ENCODE results near the gene KIF19.

KIF19 gene

GRCh38 chr17:74369665-74370490 is 43.9 kb downstream of the KIF19 start:
- Histone ChIP-seq H2BK12ac (ENCODE audit: low read length) (no peak overlapping the region), H2BK120ac (ENCODE audit: low read depth, low read length) (no peak overlapping the region), H3K4me1 (ENCODE audit: control insufficient read depth in 2 of 2, insufficient read depth in 1 of 2, low read depth in 1 of 2, low read length in 2 of 2) (peaks cover 9 to 23% of the 10 kb centered on the region in 2 donors), H3K9ac (ENCODE audit: low read depth, low read length, poor library complexity) (no peak overlapping the region), H3K18ac (ENCODE audit: low read length) (peak overlapping the region; percentile 80), H3K27ac (replicated peaks; ENCODE audit: low read length) (no peak overlapping the region), H3K79me1 (ENCODE audit: low read depth, low read length) (no peaks in the 10 kb centered on the region), H2AK5ac (ENCODE audit: low read depth, low read length) (peak overlapping the region; percentile 78), H2BK5ac (ENCODE audit: low read length) (no peak overlapping the region), H3K14ac (ENCODE audit: low read length) (no peak overlapping the region), H3K27me3 (ENCODE audit: control insufficient read depth in 3 of 3, insufficient read depth in 3 of 3, low read depth in 1 of 3, low read length in 3 of 3) (peaks cover 0 to 5% (median 0%) of the 10 kb centered on the region in 3 experiments), H3K9me3 (replicated peaks in 1 of 2; ENCODE audit: control insufficient read depth in 2 of 2, insufficient read depth in 1 of 2, low read depth in 1 of 2, low read length in 2 of 2) (peaks cover 0 to 4% of the 10 kb centered on the region in 2 donors), H4K91ac (ENCODE audit: low read depth, low read length, poor library complexity) (peak overlapping the region; percentile 49), H4K8ac (ENCODE audit: low read depth, low read length) (no peak overlapping the region), H2BK15ac (ENCODE audit: low read length) (peak overlapping the region; percentile 87), H3K36me3 (replicated peaks in 1 of 2; ENCODE audit: control insufficient read depth in 2 of 2, insufficient read depth in 2 of 2, low read length in 2 of 2) (no peaks in the 10 kb centered on the region), H2AFZ (ENCODE audit: low read length) (no peak overlapping the region), H3K4me3 (ENCODE audit: low read length in 2 of 2) (no peak overlapping the region), H3K4me2 (ENCODE audit: insufficient read depth, low read length, poor library complexity, severe bottlenecking) (no peak overlapping the region), H3K23ac (ENCODE audit: low read depth, low read length, poor library complexity) (no peak overlapping the region), H3K4ac (ENCODE audit: low read length) (no peak overlapping the region)
- no peak for DNase-seq (ENCODE audit: low spot score)
- no CpG with 5 or more reads among the region's 17 CpGs for WGBS, 2 donors (ENCODE audit: extremely low coverage in 2 of 2, insufficient read length in 2 of 2, insufficient replicate concordance in 1 of 2)

GRCh38 chr17:74371653-74372147 is 45.7 kb downstream of the KIF19 start:
- DNase-seq (ENCODE audit: low spot score) = no peak
- no CpG with 5 or more reads among the region's 26 CpGs for WGBS, 2 donors (ENCODE audit: extremely low coverage in 2 of 2, insufficient read length in 2 of 2, insufficient replicate concordance in 1 of 2)
- Histone ChIP-seq H3K36me3 (replicated peaks in 1 of 2; ENCODE audit: control insufficient read depth in 2 of 2, insufficient read depth in 2 of 2, low read length in 2 of 2) (no peaks in the 10 kb centered on the region), H2BK12ac (ENCODE audit: low read length) (peak overlapping the region; percentile 92), H3K9me3 (replicated peaks in 1 of 2; ENCODE audit: control insufficient read depth in 2 of 2, insufficient read depth in 1 of 2, low read depth in 1 of 2, low read length in 2 of 2) (peaks cover 0 to 4% of the 10 kb centered on the region in 2 donors), H3K23ac (ENCODE audit: low read depth, low read length, poor library complexity) (no peak overlapping the region), H3K79me1 (ENCODE audit: low read depth, low read length) (no peaks in the 10 kb centered on the region), H3K4me1 (ENCODE audit: control insufficient read depth in 2 of 2, insufficient read depth in 1 of 2, low read depth in 1 of 2, low read length in 2 of 2) (peaks cover 9 to 23% of the 10 kb centered on the region in 2 donors), H3K27ac (replicated peaks; ENCODE audit: low read length) (no peak overlapping the region), H2AK5ac (ENCODE audit: low read depth, low read length) (peak overlapping the region; percentile 94), H4K8ac (ENCODE audit: low read depth, low read length) (no peak overlapping the region), H4K91ac (ENCODE audit: low read depth, low read length, poor library complexity) (peak overlapping the region; percentile 22), H3K27me3 (ENCODE audit: control insufficient read depth in 3 of 3, insufficient read depth in 3 of 3, low read depth in 1 of 3, low read length in 3 of 3) (peaks cover 0 to 5% (median 0%) of the 10 kb centered on the region in 3 experiments), H3K4me2 (ENCODE audit: insufficient read depth, low read length, poor library complexity, severe bottlenecking) (no peak overlapping the region), H2AFZ (ENCODE audit: low read length) (no peak overlapping the region), H3K14ac (ENCODE audit: low read length) (no peak overlapping the region), H2BK15ac (ENCODE audit: low read length) (peak overlapping the region; percentile 98), H2BK120ac (ENCODE audit: low read depth, low read length) (no peak overlapping the region), H3K4ac (ENCODE audit: low read length) (peak overlapping the region; percentile 17), H2BK5ac (ENCODE audit: low read length) (peak overlapping the region; percentile 68), H3K4me3 (ENCODE audit: low read length in 2 of 2) (no peak overlapping the region), H3K18ac (ENCODE audit: low read length) (peak overlapping the region; percentile 44), H3K9ac (ENCODE audit: low read depth, low read length, poor library complexity) (no peak overlapping the region)

- H3K27me3 ChIP-seq (ENCODE audit: control insufficient read depth in 3 of 3, insufficient read depth in 3 of 3, low read depth in 1 of 3, low read length in 3 of 3) = peaks cover 0 to 10% (median 0%) of the 10 kb centered on the region in 3 experiments
- no peak overlapping the region for H2BK120ac ChIP-seq (ENCODE audit: low read depth, low read length)
- no CpG with 5 or more reads among the region's 9 CpGs for WGBS, 2 donors (ENCODE audit: extremely low coverage in 2 of 2, insufficient read length in 2 of 2, insufficient replicate concordance in 1 of 2)
- H2BK5ac ChIP-seq (ENCODE audit: low read length) = no peak overlapping the region
- no peak overlapping the region for H4K8ac ChIP-seq (ENCODE audit: low read depth, low read length)
- no peak overlapping the region for H3K14ac ChIP-seq (ENCODE audit: low read length)
- no peak overlapping the region for H4K91ac ChIP-seq (ENCODE audit: low read depth, low read length, poor library complexity)
- peaks cover 0 to 4% of the 10 kb centered on the region in 2 donors for H3K9me3 ChIP-seq (replicated peaks in 1 of 2; ENCODE audit: control insufficient read depth in 2 of 2, insufficient read depth in 1 of 2, low read depth in 1 of 2, low read length in 2 of 2)
- H3K18ac ChIP-seq (ENCODE audit: low read length) = no peak overlapping the region
- no peak overlapping the region for H3K27ac ChIP-seq (replicated peaks; ENCODE audit: low read length)
- H3K36me3 ChIP-seq (replicated peaks in 1 of 2; ENCODE audit: control insufficient read depth in 2 of 2, insufficient read depth in 2 of 2, low read length in 2 of 2) = no peaks in the 10 kb centered on the region
- peaks cover 9 to 23% of the 10 kb centered on the region in 2 donors for H3K4me1 ChIP-seq (ENCODE audit: control insufficient read depth in 2 of 2, insufficient read depth in 1 of 2, low read depth in 1 of 2, low read length in 2 of 2)
- no peak for DNase-seq (ENCODE audit: low spot score)
- no peak overlapping the region for H3K23ac ChIP-seq (ENCODE audit: low read depth, low read length, poor library complexity)
- H2BK12ac ChIP-seq (ENCODE audit: low read length) = peak overlapping the region; percentile 33
- H2AK5ac ChIP-seq (ENCODE audit: low read depth, low read length) = peak overlapping the region; percentile 12
- H3K79me1 ChIP-seq (ENCODE audit: low read depth, low read length) = no peaks in the 10 kb centered on the region
- H3K4ac ChIP-seq (ENCODE audit: low read length) = no peak overlapping the region
- H2BK15ac ChIP-seq (ENCODE audit: low read length) = peak overlapping the region; percentile 98
- H3K4me2 ChIP-seq (ENCODE audit: insufficient read depth, low read length, poor library complexity, severe bottlenecking) = no peak overlapping the region
- H2AFZ ChIP-seq (ENCODE audit: low read length) = no peak overlapping the region
- H3K4me3 ChIP-seq (ENCODE audit: low read length in 2 of 2) = no peak overlapping the region
- H3K9ac ChIP-seq (ENCODE audit: low read depth, low read length, poor library complexity) = no peak overlapping the region
Observed at GRCh38 chr17:74372426-74372825, 46.4 kb downstream of the KIF19 start.
